Kidney (tissue), 14 donors: Measurements from ENCODE around the gene ABL1. TPM values are rescaled to one million over a fixed set of nuclear protein-coding genes. Genes with fewer than 3 reads are reported as not detected.

Experiments
- DNase-seq, 5 donors: peaks; one replicate each; pipeline ENCODE4 v3.0.0-alpha.2; 2013 to 2020
- FAIRE-seq: peaks from 2 replicates; lab custom pipeline; 2012; peaks lifted over from hg19 to GRCh38; lab: Jason Lieb, UNC
- H3K27ac ChIP-seq, 2 donors: one replicate each; pipeline ENCODE4 v1.7.0; 2013; ENCODE audit warnings: low read depth in 2 of 2, low read length in 2 of 2, inconsistent platforms in 1 of 2
- H3K27me3 ChIP-seq: one replicate; pipeline ENCODE4 v1.7.1; 2013; ENCODE audit warnings: low read length, inconsistent platforms; ENCODE audit not compliant: control insufficient read depth, insufficient read depth
- H3K36me3 ChIP-seq, 3 donors: one replicate each; pipeline versions ENCODE4 v1.7.0 to v1.7.1; 2013; ENCODE audit warnings: low read length in 3 of 3, control low read depth in 1 of 3, inconsistent platforms in 1 of 3; ENCODE audit not compliant: insufficient read depth in 3 of 3, control insufficient read depth in 2 of 3
- H3K4me1 ChIP-seq, 3 donors: one replicate each; pipeline versions ENCODE4 v1.7.0 to v1.7.1; 2013; ENCODE audit warnings: low read length in 3 of 3, inconsistent platforms in 1 of 3, low read depth in 1 of 3; ENCODE audit not compliant: control insufficient read depth in 2 of 3, insufficient read depth in 2 of 3
- H3K4me3 ChIP-seq, 3 donors: one replicate each; pipeline versions ENCODE4 v1.7.0 to v1.8.1; 2013; ENCODE audit warnings: low read length in 3 of 3, control low read depth in 1 of 3, inconsistent platforms in 1 of 3
- H3K9ac ChIP-seq, 3 donors: one replicate each; pipeline versions ENCODE4 v1.7.0 to v1.7.1; 2013; ENCODE audit warnings: low read length in 3 of 3, control low read depth in 1 of 3, inconsistent platforms in 1 of 3
- H3K9me3 ChIP-seq, 3 donors: one replicate each; pipeline versions ENCODE4 v1.7.0 to v1.7.1; 2013; ENCODE audit warnings: low read length in 3 of 3, control low read depth in 1 of 3, inconsistent platforms in 1 of 3; ENCODE audit not compliant: control insufficient read depth in 2 of 3, insufficient read depth in 1 of 3
- CTCF ChIP-seq: IDR thresholded peaks from 3 replicates; pipeline ENCODE4 v1.5.1; 2012; ENCODE audit warnings: mild to moderate bottlenecking, moderate library complexity, borderline replicate concordance; ENCODE audit not compliant: insufficient read depth; ENCODE audit errors: extremely low read depth
- intact Hi-C: fragments of 100-400 bp; cut with DNase I; formaldehyde crosslinking; loops from one replicate; pipeline ENCODE4 v1.11.1; 2022
- polyA plus RNA-seq: library from polyadenylated mRNA; stranded (reverse); fragments of 350-450 nt; fragmentation: Illumina TruSeq; extraction: RNeasy Lipid Tissue Mini Kit (QIAGEN cat#74804); gene quantifications from one replicate; pipeline ENCODE4 v1.2.3, GENCODE V29; 2014; ENCODE audit warnings: low read depth, low replicate concordance; ENCODE audit not compliant: insufficient read depth
- total RNA-seq: library from RNA; stranded (reverse); fragmentation: NEBNext Ultra II Directional; extraction: Animal tissue kit (Norgen Biotek cat#: 25700); gene quantifications from one replicate; pipeline ENCODE4 v1.2.1, GENCODE V29; 2021
- donor health status: control.
- donor health status: control.
- donor health status: control.
- donor health status: control.
- donor health status: control.
- donor health status: DM: yes; HTN: yes; CAD: no.
- donor health status: Normal renal cell carcinoma (clear cell type).

The ABL1 gene
- total and polyA plus RNA-seq, 2 donors from 2014 or later = 15.0 to 63.6 TPM

DNA sequence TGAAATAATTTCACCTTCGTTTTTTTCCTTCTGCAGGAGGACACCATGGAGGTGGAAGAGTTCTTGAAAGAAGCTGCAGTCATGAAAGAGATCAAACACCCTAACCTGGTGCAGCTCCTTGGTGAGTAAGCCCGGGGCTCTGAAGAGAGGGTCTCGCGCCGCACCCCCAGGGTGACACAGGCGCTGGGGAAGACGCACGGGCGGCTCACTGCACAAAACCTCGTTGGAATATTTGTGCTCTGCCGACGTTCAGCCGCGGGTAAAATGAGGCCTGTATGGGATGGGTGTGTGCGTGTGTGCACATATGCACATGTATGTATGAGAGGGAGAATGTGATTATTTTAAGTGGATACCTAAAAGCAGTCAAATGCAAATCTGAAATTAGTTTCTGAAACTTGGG is 37.0 kb downstream of the ABL1 start:
- intact Hi-C loops = no loop called here
- TF ChIP-seq CTCF = no peak
- FAIRE-seq (no peak), DNase-seq (peak in 1 of 5 donors; percentile 32)
- Histone ChIP-seq H3K4me3 (no peak overlapping the region), H3K9ac (no peak overlapping the region), H3K27ac (no peak overlapping the region), H3K27me3 (no peaks in the 10 kb centered on the region), H3K9me3 (no peaks in the 10 kb centered on the region), H3K4me1 (peaks cover 0 to 31% (median 17%) of the 10 kb centered on the region in 3 donors), H3K36me3 (peaks cover 5 to 38% (median 25%) of the 10 kb centered on the region in 3 donors)

DNA sequence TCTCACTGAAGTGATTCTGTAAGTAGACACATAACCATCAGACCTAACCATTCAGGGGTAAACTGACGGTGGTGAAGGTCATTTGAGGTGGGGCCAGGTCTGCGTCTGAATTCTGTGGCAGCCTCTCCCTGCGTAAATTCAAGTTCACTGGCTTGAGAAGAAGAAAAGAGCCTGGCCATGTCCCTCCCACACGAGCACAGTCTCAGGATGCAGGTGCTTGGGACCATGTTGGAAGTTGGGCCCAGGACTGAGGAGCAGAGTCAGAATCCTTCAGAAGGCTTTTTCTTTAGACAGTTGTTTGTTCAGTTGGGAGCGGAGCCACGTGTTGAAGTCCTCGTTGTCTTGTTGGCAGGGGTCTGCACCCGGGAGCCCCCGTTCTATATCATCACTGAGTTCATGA is 37.5 kb downstream of the ABL1 start:
- TF ChIP-seq CTCF = no peak
- H3K9ac ChIP-seq = no peak overlapping the region
- FAIRE-seq (no peak), DNase-seq (peak in 1 of 5 donors; percentile 14)
- no peaks in the 10 kb centered on the region for H3K9me3 ChIP-seq
- H3K27me3 ChIP-seq = no peaks in the 10 kb centered on the region
- intact Hi-C loops = no loop called here
- no peak overlapping the region for H3K27ac ChIP-seq
- no peak overlapping the region for H3K4me3 ChIP-seq
- H3K4me1 ChIP-seq = peaks cover 0 to 31% (median 17%) of the 10 kb centered on the region in 3 donors
- peaks cover 5 to 38% (median 25%) of the 10 kb centered on the region in 3 donors for H3K36me3 ChIP-seq

DNA sequence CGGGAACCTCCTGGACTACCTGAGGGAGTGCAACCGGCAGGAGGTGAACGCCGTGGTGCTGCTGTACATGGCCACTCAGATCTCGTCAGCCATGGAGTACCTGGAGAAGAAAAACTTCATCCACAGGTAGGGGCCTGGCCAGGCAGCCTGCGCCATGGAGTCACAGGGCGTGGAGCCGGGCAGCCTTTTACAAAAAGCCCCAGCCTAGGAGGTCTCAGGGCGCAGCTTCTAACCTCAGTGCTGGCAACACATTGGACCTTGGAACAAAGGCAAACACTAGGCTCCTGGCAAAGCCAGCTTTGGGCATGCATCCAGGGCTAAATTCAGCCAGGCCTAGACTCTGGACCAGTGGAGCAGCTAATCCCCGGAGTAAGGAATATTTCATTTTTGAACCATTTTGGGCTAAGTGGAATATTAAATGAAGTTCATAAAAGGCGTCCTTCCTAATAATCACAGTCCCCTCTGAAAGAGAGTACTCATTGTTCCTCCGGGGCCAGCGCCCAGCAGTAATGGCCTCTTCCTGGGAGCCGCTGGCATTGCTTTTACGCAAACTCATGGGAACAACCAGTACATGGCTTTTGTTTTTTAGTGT is 38.0 kb downstream of the ABL1 start:
- H3K27ac ChIP-seq = peak overlapping the region in 1 of 2 donors; percentile 25
- peaks cover 0 to 31% (median 17%) of the 10 kb centered on the region in 3 donors for H3K4me1 ChIP-seq
- no peak overlapping the region for H3K4me3 ChIP-seq
- FAIRE-seq = no peak
- peaks cover 5 to 39% (median 25%) of the 10 kb centered on the region in 3 donors for H3K36me3 ChIP-seq
- DNase-seq = peak in 1 of 5 donors; percentile 44
- no peak overlapping the region for H3K9ac ChIP-seq
- no peaks in the 10 kb centered on the region for H3K9me3 ChIP-seq
- H3K27me3 ChIP-seq = no peaks in the 10 kb centered on the region
- TF ChIP-seq CTCF = no peak
- intact Hi-C loops = no loop called here
